Measurements from ENCODE around the gene SLIT3. TPM values are rescaled to one million over a fixed set of nuclear protein-coding genes. Genes with fewer than 3 reads are reported as not detected.

The SLIT3 gene
- polyA plus RNA-seq, 1 of the 3 experiments (the other 2 are of a cell fraction) = 119 TPM

DNA sequence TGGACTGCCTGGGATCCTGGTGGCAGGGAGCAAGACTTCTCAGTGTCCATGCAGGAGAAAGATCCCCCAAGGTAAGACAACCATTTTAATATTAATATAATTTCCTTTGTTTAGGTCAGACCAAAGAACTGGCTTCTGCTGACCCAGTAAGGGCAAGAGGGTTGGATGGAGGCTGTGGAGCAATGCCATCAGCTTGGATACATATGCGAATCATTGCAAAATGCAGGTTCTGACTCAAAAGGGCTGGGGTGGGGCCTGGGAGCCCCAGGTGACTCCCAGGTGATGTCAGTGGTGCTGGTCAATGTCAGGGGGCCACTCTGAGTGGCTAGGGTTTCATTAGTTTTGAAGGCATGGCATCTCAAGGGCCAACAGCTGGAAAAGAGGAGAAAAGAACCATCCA is 632.9 kb downstream of the SLIT3 start:
- no peaks in the 10 kb centered on the region for H3K79me2 ChIP-seq (ENCODE audit: insufficient read depth)
- H3K36me3 ChIP-seq (replicated peaks in 1 of 2; ENCODE audit: control insufficient read depth in 1 of 2, insufficient read depth in 2 of 2, low read length in 1 of 2) = peaks cover 21 to 85% of the 10 kb centered on the region in 2 experiments
- H3K9me2 ChIP-seq = no peaks in the 10 kb centered on the region
- peaks cover 0 to 8% of the 10 kb centered on the region in 2 experiments; a peak in 1 of 4 replicates for H3K4me1 ChIP-seq (ENCODE audit: control insufficient read depth in 1 of 2, insufficient read depth in 2 of 2, low read depth in 1 of 2, low read length in 1 of 2)
- ChIA-PET POLR2A (no interaction called here), CTCF (interaction anchor here (0.6 to 1.1 kb wide), 2 partner anchors 12 to 645 kb away, joined by 3 read pairs; no protein-coding TSS in a partner anchor)
- no peak overlapping the region; a peak in 1 of 4 replicates for H3K27ac ChIP-seq (ENCODE audit: low read depth in 2 of 2, low read length in 1 of 2)
- no peaks in the 10 kb centered on the region for H4K20me1 ChIP-seq (ENCODE audit: insufficient read depth)
- TF ChIP-seq, protein P1, sequence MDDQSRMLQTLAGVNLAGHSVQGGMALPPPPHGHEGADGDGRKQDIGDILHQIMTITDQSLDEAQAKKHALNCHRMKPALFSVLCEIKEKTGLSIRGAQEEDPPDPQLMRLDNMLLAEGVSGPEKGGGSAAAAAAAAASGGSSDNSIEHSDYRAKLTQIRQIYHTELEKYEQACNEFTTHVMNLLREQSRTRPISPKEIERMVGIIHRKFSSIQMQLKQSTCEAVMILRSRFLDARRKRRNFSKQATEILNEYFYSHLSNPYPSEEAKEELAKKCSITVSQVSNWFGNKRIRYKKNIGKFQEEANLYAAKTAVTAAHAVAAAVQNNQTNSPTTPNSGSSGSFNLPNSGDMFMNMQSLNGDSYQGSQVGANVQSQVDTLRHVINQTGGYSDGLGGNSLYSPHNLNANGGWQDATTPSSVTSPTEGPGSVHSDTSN (IDR thresholded peaks at IDR 0.05) = no peak
- TF ChIP-seq NRF1 (IDR thresholded peaks at IDR 0.05; ENCODE audit: low read depth, low read length) = no peak
- no peak for TF ChIP-seq ELF1 (IDR thresholded peaks at IDR 0.05)
- no peak for TF ChIP-seq CHD2 (IDR thresholded peaks at IDR 0.05; ENCODE audit: low read length, partially characterized antibody)
- TF ChIP-seq EZH2phosphoT487 (IDR thresholded peaks at IDR 0.05; ENCODE audit: borderline replicate concordance, low read depth) = no peak
- no peak for TF ChIP-seq TCF12 (IDR thresholded peaks at IDR 0.05)
- TF ChIP-seq SMC3 (IDR thresholded peaks at IDR 0.05; ENCODE audit: low read depth, low read length) = no peak
- TF ChIP-seq FOSL2 (IDR thresholded peaks at IDR 0.05; ENCODE audit: borderline replicate concordance, low read depth) = no peak
- no peak for TF ChIP-seq MEF2A (IDR thresholded peaks at IDR 0.05; ENCODE audit: borderline replicate concordance, low read depth)
- TF ChIP-seq FOXM1 (IDR thresholded peaks at IDR 0.05; ENCODE audit: low read depth) = no peak
- TF ChIP-seq NFIC (IDR thresholded peaks at IDR 0.05; ENCODE audit: borderline replicate concordance) = no peak
- TF ChIP-seq, protein P2, sequence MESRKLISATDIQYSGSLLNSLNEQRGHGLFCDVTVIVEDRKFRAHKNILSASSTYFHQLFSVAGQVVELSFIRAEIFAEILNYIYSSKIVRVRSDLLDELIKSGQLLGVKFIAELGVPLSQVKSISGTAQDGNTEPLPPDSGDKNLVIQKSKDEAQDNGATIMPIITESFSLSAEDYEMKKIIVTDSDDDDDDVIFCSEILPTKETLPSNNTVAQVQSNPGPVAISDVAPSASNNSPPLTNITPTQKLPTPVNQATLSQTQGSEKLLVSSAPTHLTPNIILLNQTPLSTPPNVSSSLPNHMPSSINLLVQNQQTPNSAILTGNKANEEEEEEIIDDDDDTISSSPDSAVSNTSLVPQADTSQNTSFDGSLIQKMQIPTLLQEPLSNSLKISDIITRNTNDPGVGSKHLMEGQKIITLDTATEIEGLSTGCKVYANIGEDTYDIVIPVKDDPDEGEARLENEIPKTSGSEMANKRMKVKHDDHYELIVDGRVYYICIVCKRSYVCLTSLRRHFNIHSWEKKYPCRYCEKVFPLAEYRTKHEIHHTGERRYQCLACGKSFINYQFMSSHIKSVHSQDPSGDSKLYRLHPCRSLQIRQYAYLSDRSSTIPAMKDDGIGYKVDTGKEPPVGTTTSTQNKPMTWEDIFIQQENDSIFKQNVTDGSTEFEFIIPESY (IDR thresholded peaks at IDR 0.05; ENCODE audit: borderline replicate concordance, low read depth) = no peak
- TF ChIP-seq TAF1 (IDR thresholded peaks at IDR 0.05; ENCODE audit: borderline replicate concordance, low read depth, low read length) = no peak
- TF ChIP-seq EP300 (IDR thresholded peaks at IDR 0.05; ENCODE audit: borderline replicate concordance in 1 of 2, low read depth in 1 of 2, low read length in 1 of 2) = no peak
- TF ChIP-seq, protein P3, sequence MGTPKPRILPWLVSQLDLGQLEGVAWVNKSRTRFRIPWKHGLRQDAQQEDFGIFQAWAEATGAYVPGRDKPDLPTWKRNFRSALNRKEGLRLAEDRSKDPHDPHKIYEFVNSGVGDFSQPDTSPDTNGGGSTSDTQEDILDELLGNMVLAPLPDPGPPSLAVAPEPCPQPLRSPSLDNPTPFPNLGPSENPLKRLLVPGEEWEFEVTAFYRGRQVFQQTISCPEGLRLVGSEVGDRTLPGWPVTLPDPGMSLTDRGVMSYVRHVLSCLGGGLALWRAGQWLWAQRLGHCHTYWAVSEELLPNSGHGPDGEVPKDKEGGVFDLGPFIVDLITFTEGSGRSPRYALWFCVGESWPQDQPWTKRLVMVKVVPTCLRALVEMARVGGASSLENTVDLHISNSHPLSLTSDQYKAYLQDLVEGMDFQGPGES (IDR thresholded peaks at IDR 0.05; ENCODE audit: low read depth, low read length) = no peak
- no peak for TF ChIP-seq GATA2 (CRISPR knock-in tag; IDR thresholded peaks at IDR 0.05)
- TF ChIP-seq, protein P4, sequence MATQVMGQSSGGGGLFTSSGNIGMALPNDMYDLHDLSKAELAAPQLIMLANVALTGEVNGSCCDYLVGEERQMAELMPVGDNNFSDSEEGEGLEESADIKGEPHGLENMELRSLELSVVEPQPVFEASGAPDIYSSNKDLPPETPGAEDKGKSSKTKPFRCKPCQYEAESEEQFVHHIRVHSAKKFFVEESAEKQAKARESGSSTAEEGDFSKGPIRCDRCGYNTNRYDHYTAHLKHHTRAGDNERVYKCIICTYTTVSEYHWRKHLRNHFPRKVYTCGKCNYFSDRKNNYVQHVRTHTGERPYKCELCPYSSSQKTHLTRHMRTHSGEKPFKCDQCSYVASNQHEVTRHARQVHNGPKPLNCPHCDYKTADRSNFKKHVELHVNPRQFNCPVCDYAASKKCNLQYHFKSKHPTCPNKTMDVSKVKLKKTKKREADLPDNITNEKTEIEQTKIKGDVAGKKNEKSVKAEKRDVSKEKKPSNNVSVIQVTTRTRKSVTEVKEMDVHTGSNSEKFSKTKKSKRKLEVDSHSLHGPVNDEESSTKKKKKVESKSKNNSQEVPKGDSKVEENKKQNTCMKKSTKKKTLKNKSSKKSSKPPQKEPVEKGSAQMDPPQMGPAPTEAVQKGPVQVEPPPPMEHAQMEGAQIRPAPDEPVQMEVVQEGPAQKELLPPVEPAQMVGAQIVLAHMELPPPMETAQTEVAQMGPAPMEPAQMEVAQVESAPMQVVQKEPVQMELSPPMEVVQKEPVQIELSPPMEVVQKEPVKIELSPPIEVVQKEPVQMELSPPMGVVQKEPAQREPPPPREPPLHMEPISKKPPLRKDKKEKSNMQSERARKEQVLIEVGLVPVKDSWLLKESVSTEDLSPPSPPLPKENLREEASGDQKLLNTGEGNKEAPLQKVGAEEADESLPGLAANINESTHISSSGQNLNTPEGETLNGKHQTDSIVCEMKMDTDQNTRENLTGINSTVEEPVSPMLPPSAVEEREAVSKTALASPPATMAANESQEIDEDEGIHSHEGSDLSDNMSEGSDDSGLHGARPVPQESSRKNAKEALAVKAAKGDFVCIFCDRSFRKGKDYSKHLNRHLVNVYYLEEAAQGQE (IDR thresholded peaks at IDR 0.05; ENCODE audit: low read depth, low read length) = no peak
- no peak for TF ChIP-seq MXI1 (IDR thresholded peaks at IDR 0.05; ENCODE audit: low read depth, low read length)
- H3K27me3 ChIP-seq (ENCODE audit: insufficient read depth) = no peaks in the 10 kb centered on the region
- H3F3A ChIP-seq (replicated peaks; ENCODE audit: insufficient read depth) = no peaks in the 10 kb centered on the region
- no peak overlapping the region for H3K4me2 ChIP-seq
- no peak for DNase-seq
- no peaks in the 10 kb centered on the region for H3K9me3 ChIP-seq
- WGBS (ENCODE audit: low lambda C conversion rate) = 100% methylated on average over 1 of the region's 1 CpG
- H3K4me3 ChIP-seq (ENCODE audit: low read depth in 2 of 2, low read length in 1 of 2) = no peak overlapping the region
- H2AFZ ChIP-seq (ENCODE audit: low read depth) = no peak overlapping the region
- no peak overlapping the region for H3K9ac ChIP-seq

Data from SK-N-SH (cell line).